ENCODE data around the gene DDX20.

DDX20 gene

GRCh38 chr1:111734426-111734825 is 21.3 kb upstream of the DDX20 start:
- no peak for DNase-seq

GRCh38 chr1:111734856-111735255 is 20.8 kb upstream of the DDX20 start:
- no peak for DNase-seq

- no peak for DNase-seq
Observed at GRCh38 chr1:111735321-111735720, 20.4 kb upstream of the DDX20 start.

GRCh38 chr1:111735858-111736544 is 19.7 kb upstream of the DDX20 start:
- no peak for DNase-seq

- DNase-seq, result no peak
Observed at GRCh38 chr1:111736548-111737215, 19.0 kb upstream of the DDX20 start.

- no peak for DNase-seq
Observed at GRCh38 chr1:111737216-111738132, 18.2 kb upstream of the DDX20 start.

GRCh38 chr1:111738133-111738435 is 17.6 kb upstream of the DDX20 start:
- no peak for DNase-seq

GRCh38 chr1:111738436-111739193 is 17.1 kb upstream of the DDX20 start:
- peak; percentile 37 to 46 for DNase-seq

GRCh38 chr1:111739194-111739924 is 16.3 kb upstream of the DDX20 start, which contains the start of gene INKA2:
Gene INKA2 (minus strand): TSS chr1:111739395. CDS start chr1:111739242, 153 bp downstream.
- peak; percentile 75 to 86 for DNase-seq

- DNase-seq, result peak; percentile 25 to 26
Observed at GRCh38 chr1:111739925-111740765, 15.6 kb upstream of the DDX20 start.

GRCh38 chr1:111742292-111742691 is 13.4 kb upstream of the DDX20 start:
- DNase-seq, result peak in 1 of 2 donors; percentile 2

GRCh38 chr1:111742938-111743549 is 12.7 kb upstream of the DDX20 start:
- DNase-seq, result peak in 1 of 2 donors; percentile 16

- DNase-seq, result peak in 1 of 2 donors; percentile 9
Observed at GRCh38 chr1:111743679-111744101, 12.0 kb upstream of the DDX20 start.

GRCh38 chr1:111745675-111746613 is 9.8 kb upstream of the DDX20 start:
- DNase-seq, result peak in 1 of 2 donors; percentile 14

GRCh38 chr1:111746614-111746999 is 9.1 kb upstream of the DDX20 start:
- DNase-seq, result no peak

- peak; percentile 68 to 75 for DNase-seq
Observed at GRCh38 chr1:111747282-111747734, 8.4 kb upstream of the DDX20 start.

GRCh38 chr1:111747947-111748346 is 7.8 kb upstream of the DDX20 start:
- no peak for DNase-seq

GRCh38 chr1:111749628-111750027 is 6.1 kb upstream of the DDX20 start:
- no peak for DNase-seq

- no peak for DNase-seq
Observed at GRCh38 chr1:111750856-111751255, 4.8 kb upstream of the DDX20 start.

All from stimulated activated CD4-positive, alpha-beta T cell treated with anti-CD3 and anti-CD28 coated beads, Interleukin-2, amount 100 ng/mL, for 24 hours (primary cell).